HUES64 (cell line): ENCODE measurements around the gene SCP2.

Experiments used
- H3K27ac ChIP-seq: 2 replicates; pipeline ENCODE4 v1.7.0; 2013; ENCODE audit warnings: low read depth, low read length, inconsistent platforms
- H3K27me3 ChIP-seq: 2 replicates; pipeline ENCODE4 v1.6.1; 2013; ENCODE audit warnings: mild to moderate bottlenecking, low read length; ENCODE audit not compliant: insufficient read depth
- H3K36me3 ChIP-seq: 2 replicates; pipeline ENCODE4 v1.6.1; 2013; ENCODE audit warnings: mild to moderate bottlenecking, low read length; ENCODE audit not compliant: insufficient read depth
- H3K4me1 ChIP-seq: 2 replicates; pipeline ENCODE4 v1.6.1; 2013; ENCODE audit warnings: mild to moderate bottlenecking, low read length, moderate library complexity; ENCODE audit not compliant: insufficient read depth
- H3K4me3 ChIP-seq: 2 replicates; pipeline ENCODE4 v1.5.1; 2013; ENCODE audit warnings: mild to moderate bottlenecking, low read length, moderate library complexity
- H3K9ac ChIP-seq: 2 replicates; pipeline ENCODE4 v1.6.1; 2013; ENCODE audit warnings: mild to moderate bottlenecking, low read depth, low read length
- H3K9me3 ChIP-seq: 2 replicates; pipeline ENCODE4 v1.6.1; 2013; ENCODE audit warnings: low read depth, low read length; ENCODE audit not compliant: insufficient read depth
- WGBS: fragments of 150-250, 120-280 bp; methylation state at CpG from one replicate; pipeline ENCODE4 v1.1.7; 2013; ENCODE audit warnings: missing lambda C conversion rate; 5-methylcytosine and 5-hydroxymethylcytosine counted together

The SCP2 gene

DNA sequence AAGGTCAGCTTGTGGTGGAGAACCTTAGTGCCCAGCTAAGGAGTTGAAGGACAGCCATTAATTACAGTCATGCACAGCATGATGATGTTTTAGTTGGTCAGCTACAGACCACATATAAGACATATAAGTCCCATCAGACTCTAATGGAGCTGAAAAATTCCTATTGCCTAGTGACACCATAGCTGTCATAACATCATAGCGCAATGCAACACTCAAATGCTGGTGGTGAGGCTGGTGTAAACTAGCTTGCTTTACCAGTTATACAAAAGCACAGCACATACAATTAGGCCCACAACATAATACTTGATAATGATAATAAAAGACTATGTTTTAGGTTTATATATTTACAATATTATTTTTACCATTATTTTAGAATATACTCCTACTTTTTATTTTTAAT lies 9.5 kb upstream of the SCP2 start:
- Histone ChIP-seq H3K27me3 (peaks cover 32% of the 10 kb centered on the region), H3K9ac (no peak overlapping the region), H3K9me3 (no peaks in the 10 kb centered on the region), H3K27ac (no peak overlapping the region), H3K4me3 (no peak overlapping the region), H3K4me1 (peaks cover 5% of the 10 kb centered on the region), H3K36me3 (no peaks in the 10 kb centered on the region)
- 100% methylated on average over 1 of the region's 1 CpG for WGBS

DNA sequence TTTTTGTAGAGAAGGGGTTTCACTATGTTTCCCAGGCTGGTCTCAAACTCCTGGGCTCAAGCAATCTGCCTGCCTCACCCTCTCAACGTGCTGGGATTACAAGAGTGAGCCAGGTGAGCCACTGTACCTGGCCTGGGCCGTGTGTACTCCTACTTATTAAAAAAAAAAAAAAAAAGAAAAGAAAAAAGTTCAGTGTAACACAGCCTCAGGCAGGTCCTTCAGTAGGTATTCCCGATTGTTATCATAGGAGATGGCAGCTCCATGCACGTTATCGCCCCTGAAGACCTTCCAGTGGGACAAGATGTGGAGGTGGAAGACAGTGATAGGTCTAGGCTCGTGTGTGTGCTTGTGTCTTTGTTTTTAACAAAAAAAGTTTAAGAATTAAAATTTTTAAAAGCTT lies 8.9 kb upstream of the SCP2 start:
- Histone ChIP-seq H3K9ac (no peak overlapping the region), H3K9me3 (no peaks in the 10 kb centered on the region), H3K27ac (no peak overlapping the region), H3K36me3 (no peaks in the 10 kb centered on the region), H3K4me3 (no peak overlapping the region), H3K27me3 (peaks cover 37% of the 10 kb centered on the region), H3K4me1 (peaks cover 3% of the 10 kb centered on the region)
- 93% methylated on average over 6 of the region's 6 CpGs for WGBS

DNA sequence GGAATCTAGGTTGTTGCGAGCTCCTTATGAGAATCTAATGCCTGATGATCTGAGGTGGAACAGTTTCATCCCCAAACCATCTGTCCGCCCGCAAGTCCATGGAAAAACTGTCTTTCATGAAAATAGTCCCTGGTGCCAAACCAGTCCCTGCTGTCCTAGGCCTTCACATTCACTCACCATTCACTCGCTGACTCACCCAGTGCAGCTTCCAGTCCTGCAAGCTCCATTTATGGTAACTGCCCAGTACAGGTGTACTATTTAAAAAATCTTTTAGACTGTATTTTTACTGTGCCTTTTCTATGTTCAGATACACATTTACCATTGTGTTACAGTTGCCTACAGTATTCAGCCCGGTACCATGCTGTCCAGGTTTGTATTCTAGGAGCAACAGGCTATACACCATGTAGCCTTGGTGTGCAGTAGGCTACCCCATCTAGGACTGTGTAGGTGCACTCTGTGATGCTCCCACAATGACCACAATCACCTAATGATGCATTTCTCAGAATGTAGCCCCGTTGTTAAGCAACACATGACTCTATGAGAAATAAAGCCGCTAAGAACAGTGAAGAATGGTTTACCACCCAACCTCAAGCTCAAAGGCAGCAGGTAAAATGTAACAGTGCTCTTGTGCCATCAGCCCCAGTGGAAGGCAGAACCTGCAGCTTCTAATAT lies 7.9 kb upstream of the SCP2 start:
- no peaks in the 10 kb centered on the region for H3K4me1 ChIP-seq
- no peak overlapping the region for H3K27ac ChIP-seq
- WGBS, result 96% methylated on average over 7 of the region's 7 CpGs
- no peak overlapping the region for H3K4me3 ChIP-seq
- no peaks in the 10 kb centered on the region for H3K9me3 ChIP-seq
- peaks cover 37% of the 10 kb centered on the region for H3K27me3 ChIP-seq
- H3K9ac ChIP-seq, result no peak overlapping the region
- H3K36me3 ChIP-seq, result no peaks in the 10 kb centered on the region

DNA sequence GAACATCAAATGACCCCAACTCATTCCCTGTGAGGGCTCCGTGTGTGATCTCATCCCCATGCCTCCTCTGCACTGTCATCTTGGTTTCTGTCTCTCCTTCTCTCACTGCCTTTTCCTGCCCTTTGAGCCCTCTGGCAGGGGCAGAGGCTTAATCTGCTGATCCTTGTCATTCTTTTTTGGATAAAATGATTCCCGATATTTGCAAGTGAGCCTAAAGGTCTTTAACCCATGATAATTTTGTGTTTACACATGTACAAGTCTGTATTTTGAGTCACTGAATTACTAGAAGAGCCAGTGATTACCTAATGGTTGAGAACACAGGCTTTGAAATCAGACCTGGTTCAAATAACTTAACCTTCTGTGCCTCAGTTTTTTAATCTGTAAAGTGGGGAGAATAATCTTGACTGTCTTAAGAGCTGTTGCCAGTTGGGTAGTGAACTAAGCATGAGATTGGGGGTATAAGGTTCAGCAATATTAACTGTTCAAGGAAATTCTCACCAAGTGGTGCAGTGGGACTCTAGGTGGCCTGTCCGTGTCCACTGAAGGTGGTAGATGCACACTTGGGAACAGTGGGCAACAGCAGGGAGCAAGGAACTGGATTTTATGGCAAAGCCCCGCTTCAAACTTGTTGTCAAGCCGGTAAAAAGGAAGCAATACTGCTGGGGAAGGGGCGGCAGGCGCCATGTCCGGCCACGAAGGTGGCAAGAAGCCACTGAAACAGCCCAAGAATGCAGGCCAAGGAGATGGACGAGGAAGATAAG lies 7.2 kb upstream of the SCP2 start:
- Histone ChIP-seq H3K27me3 (peaks cover 37% of the 10 kb centered on the region), H3K36me3 (no peaks in the 10 kb centered on the region), H3K27ac (no peak overlapping the region), H3K4me1 (no peaks in the 10 kb centered on the region), H3K4me3 (no peak overlapping the region; the same call in 1 of the 2 replicates), H3K9ac (no peak overlapping the region), H3K9me3 (no peaks in the 10 kb centered on the region)
- 92% methylated on average over 10 of the region's 10 CpGs for WGBS

DNA sequence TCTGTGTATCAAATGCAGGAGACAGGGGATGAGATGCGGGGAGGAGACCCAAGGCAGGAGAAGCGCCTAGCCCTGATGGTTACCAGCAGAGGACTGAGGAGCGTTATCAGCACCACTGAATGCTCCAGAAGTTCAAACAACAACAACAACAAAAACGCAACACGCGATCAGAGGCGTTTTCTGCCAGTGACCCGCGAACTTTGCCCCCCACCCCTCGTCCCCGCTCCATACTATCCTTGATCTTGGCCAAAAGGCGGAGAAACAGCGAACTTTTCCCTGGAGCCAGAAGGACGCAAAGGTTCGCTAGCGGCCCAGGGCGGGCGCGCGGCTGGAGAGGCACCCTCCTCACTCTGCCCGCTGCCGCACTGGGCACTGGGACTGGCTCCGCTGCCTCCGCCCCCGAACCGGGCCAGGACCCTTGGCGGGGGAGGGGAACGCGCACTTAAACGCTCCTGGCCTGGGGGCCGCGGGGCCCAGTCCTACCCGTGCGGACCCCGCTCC lies 6.2 kb upstream of the SCP2 start:
- H3K36me3 ChIP-seq, result no peaks in the 10 kb centered on the region
- peak overlapping the region; percentile 68 for H3K9ac ChIP-seq
- H3K27ac ChIP-seq, result no peak overlapping the region
- H3K4me3 ChIP-seq, result peak overlapping the region; percentile 63
- WGBS, result 10% methylated on average over 35 of the region's 35 CpGs
- no peaks in the 10 kb centered on the region for H3K9me3 ChIP-seq
- peaks cover 45% of the 10 kb centered on the region for H3K27me3 ChIP-seq
- no peaks in the 10 kb centered on the region for H3K4me1 ChIP-seq

DNA sequence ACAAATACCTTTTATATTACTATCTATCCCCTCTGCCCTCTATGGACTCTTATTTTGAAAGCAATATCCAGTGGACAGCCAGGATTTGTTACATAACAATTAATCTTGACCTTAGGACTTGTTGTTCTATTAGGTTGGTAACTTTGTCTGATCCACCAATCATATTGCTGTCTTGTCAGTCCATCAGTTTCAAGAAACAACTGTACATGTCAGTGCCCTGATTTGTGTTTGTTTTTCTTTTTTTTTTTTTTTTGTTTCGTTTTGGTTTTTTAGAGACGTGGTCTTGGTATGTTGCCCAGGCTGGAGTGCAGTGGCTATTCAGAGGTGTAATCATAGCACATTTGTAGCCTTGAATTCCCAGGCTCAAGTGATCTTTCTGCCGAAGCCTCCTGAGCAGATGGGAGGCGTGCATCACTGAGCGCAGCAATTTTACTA lies 1.5 kb upstream of the SCP2 start:
- Histone ChIP-seq H3K27me3 (peaks cover 67% of the 10 kb centered on the region), H3K4me3 (no peak overlapping the region), H3K9ac (no peak overlapping the region), H3K36me3 (no peaks in the 10 kb centered on the region), H3K9me3 (no peaks in the 10 kb centered on the region), H3K4me1 (no peaks in the 10 kb centered on the region), H3K27ac (no peak overlapping the region)
- 72% methylated on average over 5 of the region's 5 CpGs for WGBS

DNA sequence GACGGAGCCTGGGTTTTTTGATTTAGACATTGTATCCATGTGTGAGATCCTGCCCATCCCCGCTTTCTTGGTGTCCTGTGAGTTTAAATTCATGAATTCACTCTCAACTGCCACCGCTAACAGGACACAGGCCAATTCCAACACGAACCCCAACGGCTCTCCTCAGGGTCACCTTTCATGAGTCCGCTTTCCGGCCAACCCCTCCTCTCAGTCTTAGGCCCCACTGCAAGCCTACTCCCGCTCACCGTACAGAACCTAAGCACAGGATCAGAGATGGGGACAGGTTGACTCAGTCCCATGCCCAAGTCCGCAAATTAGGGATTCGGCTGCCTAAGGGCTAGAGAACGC lies 238 bp upstream of the SCP2 start:
- H3K27me3 ChIP-seq, result peaks cover 59% of the 10 kb centered on the region
- peak overlapping the region; percentile 62 for H3K4me3 ChIP-seq
- no peak overlapping the region for H3K27ac ChIP-seq
- H3K9me3 ChIP-seq, result no peaks in the 10 kb centered on the region
- H3K9ac ChIP-seq, result no peak overlapping the region
- WGBS, result 24% methylated on average over 12 of the region's 12 CpGs
- no peaks in the 10 kb centered on the region for H3K4me1 ChIP-seq
- no peaks in the 10 kb centered on the region for H3K36me3 ChIP-seq

DNA sequence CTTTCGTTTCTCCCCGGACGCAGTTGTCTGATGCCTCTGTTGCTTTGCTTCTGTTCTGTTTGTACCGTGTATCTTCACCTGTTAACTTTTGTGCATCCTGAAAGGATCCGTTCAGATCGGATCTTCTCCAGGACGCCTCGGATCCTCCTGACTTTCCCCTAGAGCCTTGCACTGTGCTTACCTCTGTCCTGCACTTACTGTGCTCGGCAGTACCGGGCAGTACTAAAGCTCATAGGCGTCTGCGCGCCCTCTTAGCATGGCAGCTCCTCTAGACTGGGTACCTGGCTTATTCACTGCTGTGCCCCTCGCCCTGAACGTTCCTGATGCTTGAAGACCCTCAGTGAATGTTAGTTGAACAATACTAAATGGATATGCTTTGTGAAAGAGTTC lies 934 bp downstream of the SCP2 start:
- peaks cover 47% of the 10 kb centered on the region for H3K27me3 ChIP-seq
- no peaks in the 10 kb centered on the region for H3K36me3 ChIP-seq
- no peaks in the 10 kb centered on the region for H3K9me3 ChIP-seq
- H3K9ac ChIP-seq, result no peak overlapping the region
- peak overlapping the region; percentile 62 for H3K4me3 ChIP-seq
- no peak overlapping the region for H3K27ac ChIP-seq
- H3K4me1 ChIP-seq, result no peaks in the 10 kb centered on the region
- WGBS, result 31% methylated on average over 15 of the region's 15 CpGs

DNA sequence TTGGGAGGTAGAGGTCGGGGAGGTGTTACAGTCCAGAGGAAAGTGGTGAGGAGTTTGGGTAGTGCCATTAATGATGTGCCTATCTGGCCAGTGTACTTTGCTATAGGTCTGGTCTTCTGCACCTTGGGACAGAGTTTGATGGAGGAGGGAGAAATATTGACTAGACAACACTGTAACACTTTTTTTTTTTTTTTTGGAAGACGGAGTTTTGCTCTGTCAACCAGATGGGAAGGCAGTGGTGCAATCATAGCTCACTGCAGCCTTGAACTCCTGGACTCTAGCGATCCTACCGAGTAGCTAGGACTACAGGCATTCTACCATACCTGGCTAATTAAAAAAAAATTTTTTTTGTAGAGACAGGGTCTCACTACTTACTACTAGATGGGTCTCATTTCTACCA lies 1.9 kb downstream of the SCP2 start:
- H3K4me1 ChIP-seq, result no peaks in the 10 kb centered on the region
- no peak overlapping the region for H3K27ac ChIP-seq
- 88% methylated on average over 4 of the region's 4 CpGs for WGBS
- peaks cover 47% of the 10 kb centered on the region for H3K27me3 ChIP-seq
- H3K4me3 ChIP-seq, result no peak overlapping the region
- H3K9ac ChIP-seq, result no peak overlapping the region
- H3K36me3 ChIP-seq, result no peaks in the 10 kb centered on the region
- no peaks in the 10 kb centered on the region for H3K9me3 ChIP-seq

DNA sequence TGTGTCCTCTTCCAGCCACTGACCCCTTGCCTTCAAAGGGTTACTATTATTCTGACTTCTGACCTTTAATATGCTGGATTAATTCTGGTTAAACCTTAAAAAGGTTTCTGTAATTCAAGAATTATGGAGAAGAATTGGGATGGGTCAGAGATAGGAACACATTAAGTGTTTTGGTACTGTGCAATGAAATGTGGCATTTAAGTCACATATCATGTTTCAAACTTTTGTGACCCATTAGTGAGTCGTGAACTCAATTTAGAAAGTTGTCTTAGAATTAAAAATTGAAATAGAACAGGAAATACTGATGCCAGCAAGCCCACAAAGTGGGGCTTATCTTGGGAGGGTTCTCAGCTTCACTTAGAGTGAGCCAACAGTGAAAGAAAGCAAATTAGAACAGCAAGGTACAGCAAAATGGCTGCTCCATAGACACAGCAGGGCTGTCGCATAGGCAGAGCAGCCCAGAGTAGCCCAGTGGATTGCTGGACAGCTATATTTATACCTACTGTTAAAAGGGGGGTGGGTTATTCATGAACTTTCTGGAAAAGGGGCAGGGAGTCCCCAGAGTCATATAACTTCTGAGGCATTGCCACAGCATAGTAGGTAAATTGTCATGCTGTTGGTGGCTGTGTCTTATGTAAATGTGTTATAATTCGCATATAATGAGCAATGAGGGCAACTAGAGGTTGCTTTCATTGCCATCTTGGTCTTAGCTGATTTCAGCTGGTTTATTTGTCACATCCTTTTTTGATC lies 10.5 kb downstream of the SCP2 start:
- 88% methylated on average over 3 of the region's 3 CpGs for WGBS
- H3K36me3 ChIP-seq, result no peaks in the 10 kb centered on the region
- no peak overlapping the region for H3K9ac ChIP-seq
- H3K4me3 ChIP-seq, result no peak overlapping the region
- H3K4me1 ChIP-seq, result no peaks in the 10 kb centered on the region
- H3K9me3 ChIP-seq, result no peaks in the 10 kb centered on the region
- H3K27ac ChIP-seq, result no peak overlapping the region
- no peaks in the 10 kb centered on the region for H3K27me3 ChIP-seq

DNA sequence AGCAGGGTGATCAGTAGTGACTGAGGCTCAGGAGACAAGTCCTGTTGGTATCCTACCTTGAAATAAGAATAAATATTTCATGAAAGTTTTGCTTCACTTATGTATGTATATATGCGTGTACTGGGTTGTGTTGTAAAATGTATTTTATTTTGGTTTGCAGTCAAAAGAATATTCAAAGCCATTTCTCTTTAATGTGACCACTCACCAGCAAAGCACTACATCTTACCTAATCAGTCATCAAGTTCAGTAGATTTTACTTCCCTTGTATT lies 11.0 kb downstream of the SCP2 start:
- no peak overlapping the region for H3K27ac ChIP-seq
- no CpG with 5 or more reads among the region's 1 CpG for WGBS
- no peaks in the 10 kb centered on the region for H3K9me3 ChIP-seq
- H3K4me1 ChIP-seq, result no peaks in the 10 kb centered on the region
- no peak overlapping the region for H3K4me3 ChIP-seq
- H3K9ac ChIP-seq, result no peak overlapping the region
- H3K36me3 ChIP-seq, result no peaks in the 10 kb centered on the region
- H3K27me3 ChIP-seq, result no peaks in the 10 kb centered on the region
